GM12878 (cell line): ENCODE measurements around the gene ZNF628. TPM values are rescaled to one million over a fixed set of nuclear protein-coding genes. Genes with fewer than 3 reads are reported as not detected.

Experiments
- ATAC-seq: fragments of 200-7000 bp; cut with Tn5 transposase; 3 replicates; pipeline ENCODE4 v1.9.1; 2020; ENCODE audit warnings: mild to moderate bottlenecking, moderate library complexity
- BruUV-seq: library from RNA; stranded (reverse); fragments of 400-500 nt; replicated peaks from 2 replicates; lab custom pipeline; 2021; lab: Mats Ljungman, UMichigan
- CTCF ChIA-PET: fragments of 300-600 bp; sonication (Branson Sonifier 250); formaldehyde crosslinking; extraction: SDS; loops from one replicate; lab custom pipeline; 2021; ENCODE audit warnings: inconsistent platforms; lab: Yijun Ruan, JAX
- POLR2A ChIA-PET: fragments of 350-600 bp; formaldehyde crosslinking; extraction: SDS; loops from one replicate; lab custom pipeline; 2021; ENCODE audit warnings: inconsistent platforms; lab: Charles Lee
- RAD21 ChIA-PET: fragments of 300-600 bp; sonication (Branson Sonifier 250); formaldehyde crosslinking; loops from one replicate; lab custom pipeline; 2023; ENCODE audit warnings: antibody characterized with exemption; ENCODE audit not compliant: unreplicated experiment; lab: Charles Lee
- SMC1A ChIA-PET: fragments of 300-600 bp; sonication (Branson Sonifier 250); formaldehyde crosslinking; loops from one replicate; lab custom pipeline; 2023; ENCODE audit not compliant: unreplicated experiment, uncharacterized antibody; lab: Charles Lee
- DNase-seq: peaks from one replicate; pipeline ENCODE4 v3.0.0-alpha.2; 2011; ENCODE audit warnings: low read depth, low spot score
- FAIRE-seq: peaks from 3 replicates; lab custom pipeline; 2011; peaks lifted over from hg19 to GRCh38; lab: Jason Lieb, UNC
- H2AFZ ChIP-seq: 2 replicates; pipeline ENCODE4 v1.6.0; 2011; ENCODE audit warnings: low read depth, low read length, control low read depth; ENCODE audit not compliant: control insufficient read depth
- H3K27ac ChIP-seq: 2 replicates; pipeline ENCODE4 v1.5.1; 2011; ENCODE audit warnings: control low read depth; ENCODE audit not compliant: control insufficient read depth, insufficient read depth
- H3K27me3 ChIP-seq, 2 experiments: replicated peaks in 1 of 2; 2 replicates each; pipeline versions ENCODE4 v1.6.0 to v1.6.1; 2011; ENCODE audit warnings: low read length in 1 of 2; ENCODE audit not compliant: control insufficient read depth in 2 of 2, insufficient read depth in 2 of 2
- H3K36me3 ChIP-seq, 2 experiments: 2 replicates each; pipeline ENCODE4 v1.5.1; 2011; ENCODE audit warnings: low read length in 1 of 2; ENCODE audit not compliant: control insufficient read depth in 2 of 2, insufficient read depth in 2 of 2
- H3K4me1 ChIP-seq: 2 replicates; pipeline ENCODE4 v1.6.1; 2011; ENCODE audit warnings: mild to moderate bottlenecking, low read length, moderate library complexity, mixed read lengths; ENCODE audit not compliant: control insufficient read depth, insufficient read depth
- H3K4me2 ChIP-seq: 2 replicates; pipeline ENCODE4 v1.6.0; 2011; ENCODE audit warnings: control low read depth; ENCODE audit not compliant: control insufficient read depth, insufficient read depth
- H3K4me3 ChIP-seq: fragments of 200-600 bp; sonication (generic); 2 replicates; pipeline ENCODE4 v1.5.1; 2016
- H3K79me2 ChIP-seq: 2 replicates; pipeline ENCODE4 v1.6.0; 2011; ENCODE audit warnings: low read length; ENCODE audit not compliant: control insufficient read depth, insufficient read depth
- H3K9ac ChIP-seq: 2 replicates; pipeline ENCODE4 v1.8.0; 2011; ENCODE audit warnings: low read length, control low read depth, mixed read lengths; ENCODE audit not compliant: control insufficient read depth, insufficient read depth
- H3K9me3 ChIP-seq: replicated peaks from 3 replicates; pipeline ENCODE4 v1.5.1; 2011; ENCODE audit warnings: mild to moderate bottlenecking, low read length; ENCODE audit not compliant: control insufficient read depth, insufficient read depth
- H4K20me1 ChIP-seq: 2 replicates; pipeline ENCODE4 v1.6.0; 2011; ENCODE audit not compliant: control insufficient read depth, insufficient read depth
- ATF7 ChIP-seq: fragments of 450-650 bp; IDR thresholded peaks from 2 replicates; pipeline ENCODE4 v1.6.1; 2016; ENCODE audit warnings: low read depth, mild to moderate bottlenecking
- IRF4 ChIP-seq: IDR thresholded peaks from 2 replicates; pipeline ENCODE4 v1.6.1; 2011; ENCODE audit warnings: low read depth, low read length
- NR2C1 ChIP-seq: fragments of 450-650 bp; IDR thresholded peaks from 2 replicates; pipeline ENCODE4 v1.6.1; 2017; ENCODE audit warnings: antibody characterized with exemption, mild to moderate bottlenecking, moderate library complexity
- SPI1 ChIP-seq: IDR thresholded peaks from 2 replicates; pipeline ENCODE4 v1.6.1; 2011; ENCODE audit warnings: low read depth, mild to moderate bottlenecking, low read length, moderate library complexity, borderline replicate concordance; ENCODE audit not compliant: insufficient read depth
- ZNF274 ChIP-seq: IDR thresholded peaks from one replicate; pipeline ENCODE4 v1.8.0; 2011; ENCODE audit not compliant: insufficient read length, insufficient read depth
- WGBS: methylation state at CpG from one replicate; pipeline ENCODE4 v1.1.6; 2016; ENCODE audit warnings: low lambda C conversion rate; ENCODE audit not compliant: insufficient replicate concordance, insufficient coverage; ENCODE audit errors: missing lambda C conversion rate; 5-methylcytosine and 5-hydroxymethylcytosine counted together
- in situ Hi-C: fragments of 300-500 bp; cut with MboI; formaldehyde crosslinking; loops from 9 replicates; pipeline ENCODE4 v1.14.3; 2018; ENCODE audit warnings: mixed read lengths
- intact Hi-C: fragments of 100-400 bp; cut with micrococcal nuclease; formaldehyde crosslinking; loops from one replicate; pipeline ENCODE4 v1.14.2; 2022; ENCODE audit not compliant: unreplicated experiment
- polyA plus RNA-seq, 11 experiments: library from polyadenylated mRNA; depleted of rRNA in 4 of 11; unstranded in 6 of 11; stranded (reverse) in 5 of 11; fragments of >200 nt; fragmentation: Nextera tagmentation in 4 of 11; fragmentation: Illumina TruSeq in 1 of 11; extraction: Ambion mirVana in 4 of 11; extraction: Trizol in 1 of 11; gene quantifications; 1 replicate in 1 of 11; 2 replicates in 10 of 11; pipeline versions ENCODE4 v1.2.1 to v1.2.3, GENCODE V29; 2011 to 2016; ENCODE audit warnings: inconsistent platforms in 2 of 11, missing spikeins in 2 of 11, low read depth in 1 of 11
- total RNA-seq, 4 experiments: library from RNA; depleted of rRNA in 3 of 4; stranded (reverse); fragments of >200 nt in 3 of 4; fragmentation: Illumina TruSeq in 1 of 4; extraction: Trizol in 1 of 4; gene quantifications; 2 replicates each; pipeline versions ENCODE4 v1.2.1 to v1.2.3, GENCODE V29; 2013 to 2021

The ZNF628 gene
- total and polyA plus RNA-seq, 10 of the 15 experiments (the other 5 are each of a cell fraction or from before 2014, with no cell fraction given) = 0.04 to 11.3 (median 1.6) TPM; not detected in 1

GRCh38 chr19:55486971-55487923 is 10.8 kb downstream of the ZNF628 start:
- in situ Hi-C loops (no loop called here), intact Hi-C loops (no loop called here)
- Histone ChIP-seq H3K9me3 (no peaks in the 10 kb centered on the region), H3K27ac (no peak overlapping the region), H3K36me3 (peaks cover 0 to 6% of the 10 kb centered on the region in 2 experiments; a peak in 2 of 4 replicates), H3K4me1 (peaks cover 6% of the 10 kb centered on the region), H2AFZ (no peak overlapping the region), H3K9ac (no peak overlapping the region), H3K4me2 (no peak overlapping the region), H4K20me1 (no peaks in the 10 kb centered on the region), H3K4me3 (no peak overlapping the region)
- FAIRE-seq = no peak
- DNase-seq = no peak
- CTCF ChIA-PET = interaction anchor here (3.4 kb wide), 1 partner anchor 17 kb away, joined by 22 read pairs; no protein-coding TSS in a partner anchor
- POLR2A ChIA-PET = interaction anchor here (0.5 to 1.6 kb wide), 3 partner anchors 10 to 137 kb away, joined by 3 to 8 read pairs (median 4); partner anchors contain the start of gene ZNF628
- SMC1A ChIA-PET = interaction anchor here (1.2 to 1.8 kb wide), 4 partner anchors 10 to 17 kb away, joined by 3 to 6 read pairs (median 4); no protein-coding TSS in a partner anchor
- peak; percentile 17 for ATAC-seq
- RAD21 ChIA-PET = no interaction called here
- BruUV-seq = TSS peak; percentile 66
- no peak for TF ChIP-seq SPI1
- TF ChIP-seq ZNF274 = no peak
- no peak for TF ChIP-seq NR2C1
- TF ChIP-seq ATF7 = 0 out of 2 replicates have a peak, but pooled peaks have one; percentile 15
- no peak for TF ChIP-seq IRF4
- TF ChIP-seq, all 136 proteins: peak for 1
- WGBS = 51% methylated on average over 27 of the region's 27 CpGs
- no peaks in the 10 kb centered on the region; the same call in 1 of the 2 replicates for H3K79me2 ChIP-seq
- H3K27me3 ChIP-seq = no peaks in the 10 kb centered on the region; a peak in 1 of 4 replicates
